Measurements from ENCODE around the gene SORL1.

The SORL1 gene

GRCh38 chr11:121514432-121515334 is 62.6 kb downstream of the SORL1 start:
- peak; percentile 13 to 37 for DNase-seq

GRCh38 chr11:121515335-121515671 is 63.2 kb downstream of the SORL1 start:
- no peak for DNase-seq

DNA sequence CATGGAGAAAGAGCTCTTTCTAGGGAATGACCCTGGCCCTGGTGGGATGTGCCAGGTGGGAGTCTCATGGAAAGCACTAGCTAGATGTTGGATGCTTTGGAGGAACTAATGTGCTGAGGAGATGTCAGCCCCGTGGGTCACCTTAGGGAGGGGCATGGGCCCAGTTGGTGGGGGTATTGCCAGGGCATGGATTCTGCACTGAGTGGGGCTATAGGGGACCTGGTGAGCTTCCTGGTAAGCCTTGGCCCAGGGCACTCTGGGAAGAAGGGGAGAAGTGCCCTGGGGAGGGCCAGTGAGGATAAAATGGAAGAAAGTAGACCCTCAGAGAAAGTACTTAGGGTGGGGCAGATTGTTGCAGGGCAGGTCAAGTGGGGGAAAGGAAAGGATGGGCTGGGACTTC is 65.9 kb downstream of the SORL1 start:
- no peak for DNase-seq

GRCh38 chr11:121520243-121521144 is 68.4 kb downstream of the SORL1 start:
- DNase-seq = no peak

DNA sequence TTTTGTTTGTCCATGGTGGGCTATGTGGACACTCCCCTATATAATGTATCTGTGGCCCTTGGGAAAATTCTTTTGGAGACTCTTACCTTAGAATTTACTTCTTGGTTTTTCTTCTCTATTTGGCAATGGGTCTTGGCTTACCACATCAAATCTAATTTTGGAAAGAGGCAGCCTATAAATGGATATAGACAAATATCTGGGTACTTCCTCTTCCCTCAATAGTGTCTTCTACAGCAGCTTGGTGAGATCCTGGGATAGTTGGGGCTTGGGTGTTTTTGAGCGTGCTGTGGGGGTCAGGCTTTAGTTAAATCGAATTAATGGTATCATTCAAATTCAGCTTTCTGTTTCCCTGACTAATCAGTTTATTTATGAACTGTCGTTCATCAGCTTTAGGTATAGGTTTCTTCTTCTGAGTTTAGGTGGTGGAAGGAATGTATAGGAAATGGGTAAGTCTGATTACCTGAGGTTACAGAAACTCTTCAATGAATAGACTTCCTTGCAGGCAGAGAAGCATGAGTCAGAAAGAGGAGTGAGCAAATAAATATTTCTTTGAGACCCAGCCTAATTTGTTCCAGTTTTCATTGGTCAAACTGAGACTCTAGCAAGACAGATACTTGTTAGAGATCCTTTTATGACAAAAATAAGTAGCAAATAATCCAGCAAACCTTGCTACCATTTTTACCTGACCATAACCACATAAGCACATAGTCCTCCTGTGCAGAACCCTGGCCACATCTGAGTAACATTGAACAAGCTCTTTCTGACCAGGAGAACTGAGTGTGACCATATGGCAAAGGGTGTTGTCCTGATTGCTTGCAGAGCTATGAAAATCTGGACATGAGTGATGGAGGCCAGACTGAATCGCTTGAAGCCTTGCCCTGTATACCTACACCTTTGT is 69.3 kb downstream of the SORL1 start:
- no peak for DNase-seq

- no peak for DNase-seq
These were observed 70.2 kb downstream of the SORL1 start for GRCh38 chr11:121522043-121522941.

- DNase-seq = peak; percentile 29 to 31
These were observed 71.6 kb downstream of the SORL1 start for GRCh38 chr11:121523581-121524232.

- no peak for DNase-seq
These were observed 72.1 kb downstream of the SORL1 start for GRCh38 chr11:121524233-121524631.

- DNase-seq = no peak
These were observed 73.3 kb downstream of the SORL1 start for GRCh38 chr11:121525376-121525775.

DNA sequence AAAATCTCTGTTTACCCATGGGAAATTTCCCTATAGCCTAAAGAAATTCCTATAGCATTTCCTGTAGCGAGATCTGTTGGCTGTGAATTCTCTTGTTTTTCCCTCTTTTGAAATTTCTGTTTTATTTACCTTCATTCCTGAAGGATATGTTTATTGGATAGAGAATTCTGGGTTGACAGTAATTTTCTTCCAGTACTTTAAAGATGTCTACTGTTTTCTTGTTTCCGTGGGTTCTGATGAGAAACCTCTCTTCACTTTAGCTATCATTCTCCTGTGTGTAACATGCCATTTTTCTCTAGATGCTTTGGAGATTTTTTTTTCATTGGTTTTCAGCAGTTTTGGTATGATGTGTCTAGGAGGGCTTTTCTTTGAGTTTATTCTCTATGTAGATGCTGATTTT is 78.1 kb downstream of the SORL1 start:
- DNase-seq = no peak

- DNase-seq = peak in 1 of 2 experiments; percentile 20
These were observed 81.5 kb downstream of the SORL1 start for GRCh38 chr11:121533601-121534000.

- peak; percentile 20 to 54 for DNase-seq
These were observed 82.3 kb downstream of the SORL1 start for GRCh38 chr11:121534131-121535093.

- no peak for DNase-seq
These were observed 83.1 kb downstream of the SORL1 start for GRCh38 chr11:121535129-121535796.

- no peak for DNase-seq
These were observed 84.0 kb downstream of the SORL1 start for GRCh38 chr11:121536126-121536525.

- no peak for DNase-seq
These were observed 85.9 kb downstream of the SORL1 start for GRCh38 chr11:121538054-121538453.

DNA sequence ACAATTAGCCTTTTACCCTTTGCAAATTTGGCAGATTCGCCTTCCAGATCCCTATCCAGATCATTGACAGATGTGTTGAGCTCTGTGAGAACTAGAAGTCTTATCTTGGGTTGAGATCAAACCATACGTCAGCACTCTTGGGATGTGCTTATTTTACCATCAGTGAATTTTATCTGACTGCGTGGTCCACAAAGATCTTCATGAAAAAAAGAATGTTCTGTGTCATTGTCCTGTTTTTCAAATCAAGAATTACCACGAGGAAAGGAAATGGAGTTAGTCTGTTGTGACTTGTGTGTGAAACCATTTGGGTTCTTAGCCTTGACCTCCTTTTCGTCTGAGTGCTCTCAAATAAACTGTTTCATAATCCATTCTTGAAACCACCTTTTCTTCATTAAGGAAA is 86.9 kb downstream of the SORL1 start:
- DNase-seq = no peak

GRCh38 chr11:121540627-121541026 is 88.5 kb downstream of the SORL1 start:
- DNase-seq = no peak

DNA sequence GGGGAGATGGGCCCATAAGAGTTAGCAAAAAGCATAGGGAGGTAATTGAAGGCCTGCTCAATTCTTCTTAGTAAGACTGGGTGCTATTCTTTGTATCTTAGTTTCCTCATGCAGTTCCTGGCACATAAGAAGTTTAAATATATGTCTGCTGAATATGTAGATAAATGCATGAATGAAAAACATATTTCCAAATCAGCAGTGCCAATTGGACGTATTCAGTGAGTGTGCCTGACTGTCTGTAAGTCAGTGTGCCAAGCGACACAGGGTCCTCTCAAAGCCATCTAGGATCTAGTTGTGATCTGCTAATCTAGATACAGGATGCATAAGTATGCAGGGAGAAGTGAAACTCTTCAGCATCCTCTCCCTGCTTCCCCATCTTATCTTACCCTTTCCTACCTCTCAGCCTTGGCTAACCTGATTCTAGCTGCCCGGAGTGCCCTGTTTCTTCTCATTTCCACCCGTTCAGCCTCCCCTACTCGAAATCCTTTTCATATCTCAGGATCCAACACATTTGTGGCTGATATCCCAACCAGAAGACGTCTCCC is 91.8 kb downstream of the SORL1 start:
- no peak for DNase-seq

- no peak for DNase-seq
These were observed 92.8 kb downstream of the SORL1 start for GRCh38 chr11:121544956-121545355.

Measured in NCI-H2081 (cell line).